DOHH2 (cell line): ENCODE results near the gene TBL1XR1.

Source experiments
- H3F3A ChIP-seq: fragments of 200-600 bp; sonication (generic), shearing (Covaris generic); 2 replicates; pipeline ENCODE4 v1.6.0; 2016; ENCODE audit warnings: antibody characterized with exemption, mild to moderate bottlenecking; ENCODE audit not compliant: control insufficient read depth, insufficient read depth
- H3K27ac ChIP-seq: fragments of 200-600 bp; sonication (generic); 2 replicates; pipeline ENCODE4 v1.5.1; 2014; ENCODE audit warnings: low read depth, mild to moderate bottlenecking, low read length, moderate library complexity
- H3K27me3 ChIP-seq: fragments of 200-600 bp; sonication (generic); 2 replicates; pipeline ENCODE4 v1.6.1; 2014; ENCODE audit warnings: mild to moderate bottlenecking, low read length, mixed read lengths; ENCODE audit not compliant: control insufficient read depth
- H3K36me3 ChIP-seq: fragments of 200-600 bp; sonication (generic); 2 replicates; pipeline ENCODE4 v1.6.1; 2014; ENCODE audit warnings: mild to moderate bottlenecking, low read length, moderate library complexity, mixed read lengths; ENCODE audit not compliant: control insufficient read depth
- H3K4me1 ChIP-seq: fragments of 200-600 bp; sonication (generic); 2 replicates; pipeline ENCODE4 v1.6.1; 2014; ENCODE audit warnings: mild to moderate bottlenecking, low read length, mixed read lengths; ENCODE audit not compliant: control insufficient read depth
- H3K4me2 ChIP-seq: fragments of 200-600 bp; sonication (generic); 2 replicates; pipeline ENCODE4 v1.6.0; 2014; ENCODE audit warnings: mild to moderate bottlenecking, low read length, moderate library complexity
- H3K4me3 ChIP-seq: fragments of 200-600 bp; sonication (generic); 2 replicates; pipeline ENCODE4 v1.5.1; 2014; ENCODE audit warnings: mild to moderate bottlenecking, low read length, mixed read lengths
- H3K79me2 ChIP-seq: fragments of 200-600 bp; sonication (generic); 2 replicates; pipeline ENCODE4 v1.6.1; 2014; ENCODE audit warnings: mild to moderate bottlenecking, low read length, mixed read lengths; ENCODE audit not compliant: control insufficient read depth
- H3K9me2 ChIP-seq: fragments of 200-600 bp; sonication (generic); replicated peaks from 2 replicates; pipeline ENCODE4 v1.6.1; 2014; ENCODE audit warnings: mild to moderate bottlenecking, low read length, mixed read lengths; ENCODE audit not compliant: control insufficient read depth
- H3K9me3 ChIP-seq: fragments of 200-600 bp; sonication (generic); 2 replicates; pipeline ENCODE4 v1.6.1; 2014; ENCODE audit warnings: antibody characterized with exemption, low read length, mixed read lengths; ENCODE audit not compliant: control insufficient read depth, insufficient read depth
- H4K20me1 ChIP-seq: fragments of 200-600 bp; sonication (generic); 2 replicates; pipeline ENCODE4 v1.6.0; 2014; ENCODE audit warnings: low read depth, mild to moderate bottlenecking, antibody characterized with exemption, low read length, moderate library complexity; ENCODE audit not compliant: control insufficient read depth, insufficient read depth
- EZH2phosphoT487 ChIP-seq: fragments of 200-600 bp; sonication (generic); IDR thresholded peaks from 2 replicates; pipeline ENCODE4 v1.6.1; 2017; ENCODE audit warnings: borderline replicate concordance, mild to moderate bottlenecking, antibody characterized with exemption, low read length, moderate library complexity, mixed read lengths
- TF ChIP-seq, protein P1 (sequence below): fragments of 200-600 bp; sonication (generic); IDR thresholded peaks from one replicate; pipeline ENCODE4 v1.5.1; 2014; ENCODE audit warnings: antibody characterized with exemption, mild to moderate bottlenecking, low read depth, low read length; ENCODE audit not compliant: poor library complexity, severe bottlenecking

The TBL1XR1 gene

DNA sequence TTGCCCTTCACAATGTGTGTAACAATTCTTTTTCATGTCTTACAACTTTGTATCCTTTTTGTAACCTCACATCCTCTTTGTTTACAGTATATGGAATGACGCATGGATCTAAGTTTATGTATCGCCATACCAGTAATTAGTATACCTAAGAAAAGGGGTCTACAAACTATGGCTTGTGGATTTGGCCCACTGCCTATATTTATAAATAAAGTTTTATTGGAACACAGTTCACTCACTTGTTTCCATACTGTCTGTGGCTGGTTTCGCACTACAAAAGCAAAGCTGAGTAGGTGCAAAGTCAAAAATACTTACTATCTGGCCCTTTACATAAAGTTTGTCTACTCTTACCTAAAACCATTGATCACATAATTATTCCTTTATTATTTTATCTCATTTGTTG lies 226.5 kb downstream of the TBL1XR1 start:
- TF ChIP-seq, protein P1, sequence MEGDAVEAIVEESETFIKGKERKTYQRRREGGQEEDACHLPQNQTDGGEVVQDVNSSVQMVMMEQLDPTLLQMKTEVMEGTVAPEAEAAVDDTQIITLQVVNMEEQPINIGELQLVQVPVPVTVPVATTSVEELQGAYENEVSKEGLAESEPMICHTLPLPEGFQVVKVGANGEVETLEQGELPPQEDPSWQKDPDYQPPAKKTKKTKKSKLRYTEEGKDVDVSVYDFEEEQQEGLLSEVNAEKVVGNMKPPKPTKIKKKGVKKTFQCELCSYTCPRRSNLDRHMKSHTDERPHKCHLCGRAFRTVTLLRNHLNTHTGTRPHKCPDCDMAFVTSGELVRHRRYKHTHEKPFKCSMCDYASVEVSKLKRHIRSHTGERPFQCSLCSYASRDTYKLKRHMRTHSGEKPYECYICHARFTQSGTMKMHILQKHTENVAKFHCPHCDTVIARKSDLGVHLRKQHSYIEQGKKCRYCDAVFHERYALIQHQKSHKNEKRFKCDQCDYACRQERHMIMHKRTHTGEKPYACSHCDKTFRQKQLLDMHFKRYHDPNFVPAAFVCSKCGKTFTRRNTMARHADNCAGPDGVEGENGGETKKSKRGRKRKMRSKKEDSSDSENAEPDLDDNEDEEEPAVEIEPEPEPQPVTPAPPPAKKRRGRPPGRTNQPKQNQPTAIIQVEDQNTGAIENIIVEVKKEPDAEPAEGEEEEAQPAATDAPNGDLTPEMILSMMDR: no peak
- no peak for TF ChIP-seq EZH2phosphoT487
- Histone ChIP-seq H3K27ac (no peak overlapping the region), H3K4me3 (no peak overlapping the region), H3F3A (no peaks in the 10 kb centered on the region), H3K9me3 (no peaks in the 10 kb centered on the region), H3K36me3 (no peaks in the 10 kb centered on the region), H3K4me2 (no peak overlapping the region), H3K27me3 (no peaks in the 10 kb centered on the region), H3K79me2 (no peaks in the 10 kb centered on the region), H3K9me2 (no peaks in the 10 kb centered on the region), H3K4me1 (no peaks in the 10 kb centered on the region), H4K20me1 (no peaks in the 10 kb centered on the region)

DNA sequence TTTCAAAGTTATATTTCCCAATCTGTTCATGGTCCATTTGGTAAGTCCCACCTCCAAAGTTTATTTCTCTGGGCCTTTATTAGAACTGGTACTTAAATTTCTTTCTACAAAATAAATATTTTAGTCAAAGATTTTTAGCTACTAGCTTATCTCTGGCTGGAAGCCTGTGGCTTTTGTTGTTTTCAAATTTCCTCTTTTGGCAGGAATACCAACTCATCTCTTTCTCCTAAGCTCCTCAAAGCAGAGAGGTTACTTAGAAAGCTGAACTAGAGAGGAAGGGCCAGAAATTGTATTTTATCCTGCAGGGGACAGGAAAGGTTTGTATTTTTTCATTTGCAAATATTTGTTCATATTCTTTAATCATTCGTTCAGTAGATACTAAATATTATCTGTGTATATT lies 227.8 kb downstream of the TBL1XR1 start:
- Histone ChIP-seq H3K36me3 (no peaks in the 10 kb centered on the region), H3K9me2 (no peaks in the 10 kb centered on the region), H3K4me2 (no peak overlapping the region), H3K27me3 (no peaks in the 10 kb centered on the region), H3F3A (no peaks in the 10 kb centered on the region), H3K9me3 (no peaks in the 10 kb centered on the region), H3K4me1 (no peaks in the 10 kb centered on the region), H3K4me3 (no peak overlapping the region), H3K79me2 (no peaks in the 10 kb centered on the region), H4K20me1 (no peaks in the 10 kb centered on the region), H3K27ac (no peak overlapping the region)
- TF ChIP-seq, protein P1: no peak
- no peak for TF ChIP-seq EZH2phosphoT487
